HL-60/S4 treated with phorbol 12-myristate 13-acetate at 8.2 ng/mL for 4 days and 3 days (cell line): ENCODE measurements around the gene CPSF3.

Source experiments
- in situ Hi-C: fragments of 300-500 bp; cut with MboI; formaldehyde crosslinking; loops from 2 replicates; pipeline ENCODE4 v1.15.0; 2022; ENCODE audit warnings: low sequenced_read_pairs

Gene CPSF3

DNA sequence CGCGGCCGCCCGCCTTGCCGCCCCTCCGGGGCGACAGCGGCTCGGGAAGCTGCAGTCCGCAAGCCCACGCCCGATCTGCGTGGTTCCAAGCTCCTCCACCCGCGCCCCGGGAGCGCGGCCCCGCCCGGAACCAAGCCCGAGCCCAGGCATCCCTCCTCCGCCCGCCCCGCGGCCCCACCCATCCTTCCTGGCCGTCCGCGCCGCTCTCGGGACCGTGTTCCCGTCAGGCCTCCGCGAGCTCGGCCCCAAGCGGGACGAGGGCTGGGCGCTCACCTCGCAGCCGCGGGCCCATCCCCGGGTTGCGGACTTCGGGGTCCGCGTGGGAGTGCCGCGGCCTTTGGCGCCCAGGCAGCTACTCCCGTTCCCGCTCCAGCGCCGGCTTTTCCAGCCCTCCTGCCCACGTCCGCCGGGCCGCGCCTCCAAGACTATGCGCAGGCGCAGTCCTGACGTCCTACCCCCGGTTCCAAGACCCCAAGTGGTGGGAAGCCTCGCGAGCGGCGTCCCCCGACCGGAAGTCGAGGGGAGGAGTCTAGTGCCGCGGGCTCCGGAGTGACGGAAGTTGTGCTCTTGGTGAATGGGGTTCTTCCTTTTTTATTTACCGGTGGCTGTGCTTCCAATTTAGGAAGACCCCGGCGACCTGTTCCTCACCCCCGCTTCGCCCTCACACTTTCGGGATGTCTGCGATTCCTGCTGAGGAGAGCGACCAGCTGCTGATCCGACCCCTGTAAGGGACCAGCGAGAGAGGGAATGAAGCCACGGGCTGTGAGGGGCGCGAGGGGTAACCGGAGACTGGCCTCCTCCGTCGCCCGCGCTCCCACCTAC, at the start of gene CPSF3, which contains the start of gene ITGB1BP1:
Gene CPSF3 (plus strand): TSS at position 555 of the 822 bp plus-strand sequence. CDS start 120 bp downstream, at position 675.
Gene ITGB1BP1 (minus strand): TSS at position 429 of the 822 bp plus-strand sequence. CDS start 4,831 bp downstream, outside the sequence.
- in situ Hi-C loops = no loop called here

DNA sequence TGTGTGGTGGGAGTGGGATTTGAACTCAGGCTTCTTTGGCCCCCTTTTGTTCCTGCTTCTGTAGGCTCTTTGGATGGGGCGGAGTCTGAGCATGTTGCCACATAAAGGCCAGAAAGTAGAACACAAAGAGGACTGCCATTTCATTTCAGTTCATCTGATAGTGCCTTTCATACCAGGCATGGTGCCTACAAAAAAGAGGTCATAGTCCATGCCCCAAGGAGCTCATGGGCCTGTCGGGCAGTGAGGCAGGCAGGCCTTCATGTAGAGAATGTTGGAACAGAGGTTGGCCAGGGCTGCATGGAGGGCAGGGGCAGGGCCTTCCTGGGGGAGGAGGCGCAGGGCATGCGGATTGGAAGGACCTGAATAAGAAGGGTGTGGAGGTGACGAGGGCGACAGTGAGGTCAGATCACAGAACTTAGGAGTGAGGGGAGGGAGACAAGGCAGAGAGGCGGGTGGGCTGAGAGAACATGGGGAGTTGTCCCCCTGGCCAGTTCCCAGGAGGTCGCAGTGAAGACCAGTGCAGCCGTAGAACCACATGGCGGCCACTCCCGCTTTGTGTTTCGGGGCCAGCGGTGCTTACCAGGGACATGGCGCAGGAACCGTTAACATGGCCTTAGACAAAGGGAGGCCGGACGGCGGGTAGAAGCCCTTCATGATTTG, 49.3 kb upstream of the CPSF3 start:
- in situ Hi-C loops = no loop called here

DNA sequence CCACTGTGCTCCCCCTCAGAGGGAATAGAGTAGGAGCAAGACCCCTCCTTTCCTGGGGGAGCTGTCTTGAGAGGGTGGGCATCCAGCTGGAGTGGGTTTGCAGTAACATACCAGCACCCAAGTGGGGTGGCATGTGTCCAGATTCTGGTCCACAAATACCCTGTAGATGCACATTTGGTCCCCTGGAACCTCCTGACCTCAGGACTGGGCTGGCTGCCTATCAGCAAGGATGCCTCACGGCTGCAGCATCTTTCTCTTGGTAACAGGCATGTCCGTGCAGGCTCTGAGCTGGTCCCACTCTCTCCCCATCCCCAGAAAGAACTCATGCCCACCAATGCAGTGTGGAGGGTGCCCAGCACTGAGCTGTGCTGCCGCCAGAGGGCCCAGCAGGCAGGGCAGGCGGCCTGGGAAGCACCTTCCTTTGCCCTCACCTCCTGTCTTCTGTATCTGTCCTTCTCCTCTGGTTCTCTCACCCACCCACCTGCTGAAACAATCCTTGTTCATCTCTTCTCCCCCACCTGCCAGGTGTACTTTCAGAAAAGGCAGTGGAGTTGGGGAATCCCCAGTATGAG, 47.5 kb upstream of the CPSF3 start:
- in situ Hi-C loops = no loop called here

DNA sequence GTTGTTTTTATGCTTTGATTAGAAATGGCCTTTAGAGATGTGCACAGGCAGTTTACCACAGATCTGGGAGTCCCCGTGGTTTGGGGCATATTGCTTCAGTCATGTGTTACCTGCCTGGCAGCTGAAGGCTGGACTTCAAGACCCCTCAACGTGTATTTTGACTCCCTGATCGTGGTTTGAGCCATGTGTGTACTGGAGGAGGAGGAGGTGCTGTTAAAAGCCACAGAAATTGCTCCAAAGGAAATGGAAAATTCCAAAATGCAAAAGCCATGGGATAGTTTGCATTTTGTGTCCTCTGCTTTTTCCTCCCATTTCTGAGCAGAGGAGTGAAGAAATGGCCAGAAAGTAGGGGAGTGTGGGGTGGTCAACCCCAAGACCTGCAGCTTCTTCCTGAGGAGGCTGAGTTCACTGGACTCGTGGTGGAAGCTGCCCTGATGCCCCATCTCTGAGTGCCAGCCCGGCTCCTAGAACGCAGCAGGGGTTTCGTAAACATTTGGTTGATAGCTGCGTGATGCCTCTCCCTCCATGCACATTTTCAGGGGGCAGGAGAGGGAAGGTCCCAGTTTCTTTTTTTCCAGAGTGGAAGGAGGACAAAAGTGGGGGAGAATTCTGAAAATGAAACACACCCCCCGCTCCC, 45.9 kb upstream of the CPSF3 start:
- in situ Hi-C loops = no loop called here

DNA sequence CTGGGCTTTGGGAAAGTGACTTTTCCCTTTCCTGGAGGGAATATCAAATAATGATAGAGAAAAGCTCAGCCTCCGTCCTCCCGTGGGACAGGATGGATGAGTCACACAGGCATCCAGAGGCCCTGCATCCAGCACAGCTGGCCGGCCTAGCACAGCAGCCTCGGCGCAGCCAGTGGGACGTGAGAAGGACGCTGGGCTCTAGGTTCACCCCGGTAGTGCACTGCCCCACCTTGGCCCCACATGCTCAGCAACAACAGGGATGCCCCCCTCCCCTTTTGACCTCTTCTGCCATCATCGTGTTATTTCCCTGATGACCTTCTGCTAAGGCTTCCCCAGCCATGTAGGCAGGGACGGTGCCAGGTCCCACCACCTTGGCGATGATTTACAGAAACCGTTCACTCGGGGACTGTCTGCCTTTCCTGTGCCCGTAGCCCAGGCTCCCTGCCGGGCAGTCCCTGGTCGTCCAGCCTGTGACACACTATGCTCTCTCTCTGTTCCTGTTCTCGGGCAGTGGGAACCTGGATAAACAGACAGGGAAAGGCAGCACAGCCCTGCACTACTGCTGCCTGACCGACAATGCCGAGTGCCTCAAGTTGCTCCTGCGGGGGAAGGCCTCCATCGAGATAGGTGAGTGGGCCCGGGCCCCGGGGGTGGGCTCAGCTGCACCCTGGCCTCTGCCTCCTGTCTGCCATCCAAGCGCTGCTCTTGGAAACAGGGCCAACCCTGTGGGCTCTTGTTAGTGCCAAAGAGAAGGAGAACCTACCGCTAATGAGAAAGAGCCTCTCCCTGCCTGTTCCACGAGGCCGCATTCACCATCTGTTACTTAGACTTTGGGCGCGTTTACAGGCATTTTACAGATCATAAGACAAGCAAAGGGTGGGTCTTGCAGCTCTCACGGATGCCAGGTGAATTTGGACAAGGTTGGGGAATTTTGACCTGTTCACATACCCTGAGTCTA, 44.7 kb upstream of the CPSF3 start:
- in situ Hi-C loops = no loop called here

DNA sequence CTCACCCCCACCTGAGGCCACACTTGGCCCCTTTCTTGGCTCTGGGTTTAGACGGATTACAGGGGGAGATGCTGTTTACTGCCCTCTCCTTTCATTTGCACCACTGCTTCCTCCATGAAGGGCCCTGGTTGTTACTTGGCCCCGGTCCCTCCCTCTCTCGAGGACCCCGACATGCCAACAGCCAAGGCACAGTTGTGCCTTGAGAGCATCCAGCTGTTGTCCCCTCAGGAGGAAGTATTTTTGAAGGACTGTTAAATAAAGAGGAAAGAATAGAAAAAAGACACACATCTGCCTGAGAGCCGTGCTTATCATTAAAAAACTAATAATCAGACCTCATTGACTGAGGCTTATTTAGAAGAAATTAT, 44.1 kb upstream of the CPSF3 start:
- in situ Hi-C loops = no loop called here

DNA sequence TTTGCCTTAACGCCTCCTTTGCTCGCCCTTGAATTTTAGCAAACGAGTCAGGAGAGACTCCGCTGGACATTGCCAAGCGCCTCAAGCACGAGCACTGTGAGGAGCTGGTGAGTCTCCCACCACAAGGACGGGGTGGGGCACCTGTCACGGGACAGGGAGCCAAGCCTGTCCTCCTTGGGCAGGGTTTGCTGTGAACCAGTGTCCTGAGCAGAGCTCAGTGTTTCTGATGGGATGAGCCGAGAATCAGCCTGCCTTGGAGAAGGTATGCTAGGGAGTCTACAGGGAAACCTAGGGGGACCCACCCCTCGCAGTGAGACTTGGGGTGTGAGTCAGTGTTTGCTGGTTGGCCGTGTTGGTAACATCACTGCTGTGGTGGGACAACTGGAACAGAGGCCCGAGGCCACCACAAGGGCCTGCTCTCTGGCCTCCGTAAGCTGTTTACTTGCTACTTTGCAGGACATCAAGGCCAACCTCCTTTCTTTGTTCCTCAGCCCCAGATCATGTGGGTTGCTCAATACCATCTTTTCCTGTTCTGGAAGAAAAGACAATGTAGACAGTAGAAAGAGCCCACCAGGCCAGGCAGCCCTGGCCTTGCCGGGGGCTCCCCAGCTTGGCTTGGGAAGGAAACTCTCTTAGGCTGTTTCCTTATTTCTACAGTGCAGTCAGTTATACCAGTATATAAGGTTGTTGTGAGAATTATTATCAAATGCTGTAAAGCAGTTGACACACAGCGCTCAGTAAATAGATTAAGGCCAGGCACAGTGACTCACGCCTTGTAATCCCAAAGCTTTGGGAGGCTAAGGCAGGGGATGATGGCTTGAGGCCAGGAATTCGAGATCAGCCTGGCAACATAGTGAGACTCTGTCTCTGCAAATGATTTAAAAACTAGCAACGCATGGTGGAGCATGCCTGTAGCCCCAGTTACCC, 42.5 kb upstream of the CPSF3 start:
- in situ Hi-C loops = no loop called here

DNA sequence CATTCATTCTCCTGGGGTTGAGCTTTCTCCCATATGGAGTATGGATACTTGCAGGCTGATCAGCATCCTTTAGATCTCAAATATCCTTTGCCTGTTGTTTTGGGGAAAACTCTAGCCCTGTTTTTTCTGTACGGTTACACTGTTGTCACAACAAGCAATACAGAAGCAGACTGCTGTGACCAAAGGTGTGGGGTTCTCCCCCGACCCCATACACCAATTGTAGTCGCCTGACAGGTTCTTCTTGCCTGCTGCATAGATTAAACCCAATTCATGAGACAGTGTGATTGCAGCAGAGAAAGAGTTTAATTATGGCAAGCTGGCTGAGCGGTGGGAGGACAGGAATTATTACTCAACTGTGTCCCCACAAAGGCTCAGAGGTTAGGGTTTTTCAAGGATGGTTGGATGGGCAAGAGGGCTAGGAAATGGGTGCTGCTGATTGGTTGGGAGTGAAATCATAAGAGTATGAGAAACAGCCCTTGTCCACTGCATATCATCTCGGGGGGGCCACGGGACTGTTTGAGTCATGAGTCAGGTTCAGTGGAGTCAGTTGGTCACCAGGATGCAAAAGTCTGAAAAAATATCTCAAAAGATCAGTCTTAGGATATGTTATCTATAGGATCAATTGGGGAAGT, 40.7 kb upstream of the CPSF3 start:
- in situ Hi-C loops = no loop called here

DNA sequence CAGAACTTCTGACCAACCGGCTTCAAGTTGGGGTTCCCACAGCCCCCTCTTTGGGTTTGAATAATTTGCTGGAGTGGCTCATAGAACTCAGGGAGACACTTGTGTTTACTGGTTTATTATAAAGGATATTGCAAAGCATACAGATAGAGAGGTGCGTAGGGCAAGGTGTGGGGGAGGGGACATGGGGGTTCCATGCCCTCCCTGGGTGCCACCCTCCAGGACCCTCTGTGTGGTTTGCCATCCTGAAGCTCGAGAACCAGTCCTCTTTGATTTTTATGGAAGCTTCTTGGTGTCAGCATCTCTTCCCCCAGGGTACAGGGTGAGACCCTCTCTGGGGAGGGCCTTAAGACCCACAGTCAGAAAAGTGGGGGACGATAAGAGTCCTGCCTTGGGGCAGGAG, 38.9 kb upstream of the CPSF3 start:
- in situ Hi-C loops = no loop called here

DNA sequence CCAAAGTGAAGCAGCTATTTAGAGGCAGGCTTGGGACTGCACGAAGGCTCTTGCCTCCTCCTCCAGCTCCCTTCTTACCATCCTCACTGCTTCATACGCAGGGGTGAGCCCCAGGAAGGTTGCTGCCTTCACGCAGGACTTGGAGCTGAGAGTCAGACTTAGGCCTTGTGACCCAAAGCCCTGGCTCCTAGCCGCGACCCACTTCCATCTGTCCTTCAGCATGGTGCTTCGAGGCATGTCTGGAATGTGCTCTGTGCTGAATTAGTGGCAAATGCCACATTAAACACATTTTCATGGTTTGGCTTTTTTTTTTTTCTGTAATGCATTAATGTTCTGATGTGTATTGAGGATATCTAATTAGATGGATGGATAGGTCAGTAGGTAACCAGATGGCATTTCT, 37.6 kb upstream of the CPSF3 start:
- in situ Hi-C loops = no loop called here

DNA sequence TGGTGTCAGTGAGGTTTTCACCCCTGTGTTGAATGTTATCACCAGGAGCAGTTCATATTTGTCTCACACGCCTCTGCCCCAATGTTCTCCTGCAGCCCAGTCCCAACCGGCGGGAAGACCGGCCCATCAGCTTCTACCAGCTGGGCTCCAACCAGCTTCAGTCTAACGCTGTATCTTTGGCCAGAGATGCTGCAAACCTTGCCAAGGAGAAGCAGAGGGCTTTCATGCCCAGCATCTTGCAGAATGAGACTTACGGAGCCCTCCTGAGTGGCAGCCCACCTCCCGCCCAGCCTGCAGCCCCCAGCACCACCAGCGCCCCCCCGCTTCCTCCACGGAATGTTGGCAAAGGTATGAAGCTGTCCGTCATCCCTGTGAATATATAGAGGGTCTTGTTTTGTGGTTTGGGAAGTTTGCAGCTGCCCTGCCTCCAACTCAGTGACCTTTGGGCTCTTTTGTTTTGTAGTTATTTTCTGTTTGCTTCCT, 35.2 kb upstream of the CPSF3 start:
- in situ Hi-C loops = no loop called here

DNA sequence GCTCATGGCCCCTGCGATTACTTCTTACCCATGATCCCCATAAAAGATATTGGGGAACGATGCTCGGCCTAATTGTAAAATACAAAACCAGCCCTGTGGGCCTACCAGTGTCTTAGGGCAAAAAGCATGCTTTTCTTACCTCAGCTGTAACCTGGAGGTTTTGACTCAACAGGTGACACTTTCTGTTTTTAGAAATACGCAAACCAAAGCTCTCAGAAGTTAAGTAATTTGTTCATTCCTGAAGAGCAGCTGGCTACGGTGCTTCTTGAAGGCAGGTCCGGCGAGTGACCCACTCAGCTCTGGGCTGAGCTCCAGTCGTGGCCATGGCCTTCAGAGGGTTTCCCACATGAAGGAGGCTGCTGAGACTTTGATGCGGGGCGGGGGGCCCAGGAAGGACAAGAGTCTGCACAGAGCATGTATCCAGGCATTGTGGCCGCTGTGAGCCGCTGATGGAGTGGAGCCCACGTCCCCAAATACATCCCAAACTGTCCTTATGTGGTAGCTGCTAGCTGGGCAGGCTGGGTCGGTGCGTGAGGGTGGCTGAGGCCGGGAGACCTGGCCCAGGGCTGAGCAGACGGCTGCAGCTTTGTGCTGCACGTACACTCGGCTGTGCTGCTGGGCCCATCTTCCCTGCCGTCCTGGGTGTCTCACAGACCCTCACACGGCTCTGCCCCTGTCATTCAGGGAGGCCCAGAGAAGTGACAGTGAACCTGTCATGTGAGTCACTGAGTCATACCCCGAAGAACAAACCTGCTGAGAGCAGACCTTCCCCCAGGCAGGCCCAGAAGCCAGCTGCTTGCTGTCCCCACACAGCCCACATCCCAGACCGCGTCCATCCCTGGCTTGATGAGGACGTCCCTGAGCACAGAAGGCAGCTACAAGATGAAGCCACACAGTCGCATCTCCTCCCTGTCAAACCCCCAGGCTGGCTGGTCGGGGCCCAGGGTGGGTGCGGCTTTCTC, 34.2 kb upstream of the CPSF3 start:
- in situ Hi-C loops = no loop called here

DNA sequence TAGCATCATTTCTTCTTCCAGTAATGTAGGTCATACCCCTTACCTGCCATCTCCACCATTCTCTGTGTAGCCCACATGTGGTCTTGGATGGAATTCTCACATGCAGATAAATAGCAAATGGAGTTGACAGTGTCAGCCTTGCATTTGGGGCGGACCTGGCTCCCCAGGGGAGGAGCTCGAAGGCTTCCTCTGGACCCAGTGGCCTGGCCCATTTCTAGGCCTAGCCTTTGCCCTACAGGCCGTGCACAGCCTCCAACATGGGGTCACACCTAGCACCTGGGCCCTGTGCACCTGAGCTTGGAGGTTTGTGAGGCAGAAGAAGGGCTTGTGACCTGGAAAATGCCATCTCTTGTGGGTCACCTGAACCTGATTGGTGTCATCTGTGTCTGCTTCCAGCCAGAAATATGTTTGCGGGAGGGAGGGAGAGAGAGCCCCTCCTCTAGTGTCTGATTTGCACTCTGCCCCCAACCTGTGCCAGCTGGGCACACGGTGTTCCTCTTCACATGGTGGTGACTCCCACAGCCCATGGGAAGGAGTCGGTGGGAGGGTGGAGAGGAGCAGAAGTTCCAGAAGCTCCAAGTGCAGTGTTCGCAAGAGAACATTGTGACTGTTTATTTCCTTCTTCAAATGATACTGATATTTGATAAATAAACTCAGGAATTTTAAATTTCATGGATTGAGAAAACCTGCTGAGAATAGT, 33.2 kb upstream of the CPSF3 start:
- in situ Hi-C loops = no loop called here

DNA sequence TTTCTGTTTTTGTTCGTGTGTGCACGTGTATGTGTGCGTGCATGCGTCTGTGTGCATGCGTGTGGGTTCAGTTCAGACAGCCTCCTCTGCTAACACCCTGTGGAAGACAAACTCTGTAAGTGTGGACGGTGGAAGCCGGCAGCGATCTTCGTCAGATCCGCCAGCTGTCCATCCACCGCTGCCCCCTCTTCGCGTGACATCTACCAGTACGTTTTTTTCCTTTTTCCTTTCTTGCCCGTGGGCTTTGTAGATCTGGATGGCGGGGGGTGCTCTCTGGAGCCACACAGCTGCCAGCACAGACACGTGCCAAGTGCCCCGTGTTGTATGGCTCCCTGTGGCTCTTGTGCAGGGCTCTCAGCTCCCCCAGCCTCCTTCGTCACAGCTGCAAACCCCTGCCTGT, 32.5 kb upstream of the CPSF3 start:
- in situ Hi-C loops = no loop called here

DNA sequence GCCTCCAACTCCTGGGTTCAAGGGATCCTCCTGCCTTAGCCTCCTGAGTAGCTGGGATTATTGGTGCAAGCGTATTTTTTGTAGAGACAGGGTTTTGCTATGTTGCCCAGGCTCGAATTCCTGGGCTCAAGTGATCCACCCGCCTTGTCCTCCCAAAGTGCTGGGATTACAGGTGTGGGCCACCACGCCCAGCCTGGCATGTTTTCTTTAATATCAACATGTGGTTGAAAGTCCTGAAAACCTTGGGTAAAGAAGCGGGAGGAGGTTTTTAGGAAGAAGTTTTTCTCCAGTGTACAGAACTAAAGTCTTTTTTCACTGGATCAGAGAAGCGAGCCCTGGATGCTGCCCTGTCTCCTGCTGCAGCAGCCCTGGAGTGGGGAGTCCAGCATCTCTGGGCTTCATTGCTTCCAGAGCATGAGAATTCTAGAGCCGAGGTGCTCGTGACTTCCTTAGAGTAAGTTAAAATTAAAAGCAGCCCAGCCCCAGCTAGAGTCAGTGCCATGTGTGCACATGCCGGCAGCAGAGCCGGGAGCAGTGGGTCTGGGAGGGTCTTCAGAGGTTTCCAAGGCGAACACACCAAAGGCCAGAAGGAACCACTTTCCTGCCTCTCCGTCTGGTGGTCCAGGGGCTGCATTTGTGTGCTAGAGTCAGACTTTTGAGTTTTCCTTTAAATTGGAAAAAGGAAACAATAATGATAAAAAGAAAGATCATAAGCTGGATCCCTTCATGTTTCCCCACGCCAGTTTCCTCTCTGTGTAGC, 31.3 kb upstream of the CPSF3 start:
- in situ Hi-C loops = no loop called here
